Vagina (tissue), 2 donors: ENCODE data around the gene DDB1.

Experiments
- CTCF ChIP-seq, 3 experiments: fragments of 450-650 bp in 2 of 3; fragments of 200-600 bp in 1 of 3; sonication (generic) in 1 of 3; IDR thresholded peaks; one replicate each; pipeline ENCODE4 v1.5.1; 2017 to 2019; ENCODE audit warnings: antibody characterized with exemption in 3 of 3, mild to moderate bottlenecking in 2 of 3, moderate library complexity in 2 of 3
- POLR2A ChIP-seq, 2 donors: fragments of 450-650 bp; IDR thresholded peaks; one replicate each; pipeline ENCODE4 v1.6.1; 2017; ENCODE audit warnings: antibody characterized with exemption in 2 of 2, mild to moderate bottlenecking in 2 of 2, moderate library complexity in 2 of 2

DNA sequence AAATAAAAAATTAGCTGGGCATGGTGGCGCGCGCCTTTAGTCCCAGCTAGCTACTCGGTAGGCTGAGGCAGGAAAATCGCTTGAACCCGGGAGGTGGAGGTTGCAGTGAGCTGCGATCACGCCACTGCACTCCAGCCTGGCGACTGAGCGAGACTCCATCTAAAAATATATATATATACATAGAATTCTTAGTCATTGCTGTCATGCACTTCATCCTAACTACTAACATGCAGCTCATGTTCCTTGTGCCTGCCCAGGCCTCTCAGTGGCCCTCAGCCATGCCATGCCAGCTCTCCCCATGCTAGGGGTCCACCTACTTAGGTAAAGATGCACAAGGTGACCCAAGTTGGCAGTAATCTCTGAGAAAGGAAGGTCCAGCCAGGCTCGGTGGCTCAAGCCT, 25.7 kb upstream of the DDB1 start:
- no peak for TF ChIP-seq CTCF (IDR thresholded peaks at IDR 0.05)
- TF ChIP-seq POLR2A (IDR thresholded peaks at IDR 0.05): no peak
